ENCODE results near the gene AHCY. TPM values are rescaled to one million over a fixed set of nuclear protein-coding genes. Genes with fewer than 3 reads are reported as not detected.

Gene AHCY
- total RNA-seq, 1 experiment from 2014 or later: 398 TPM

Small RNA genes within 50 kb of the gene (small RNA-seq; reads per million reads assigned to genes)
- gene AL356299.1: not detected

Other genes starting within 250 kb of the AHCY start
- gene EIF2S2, start 191.1 kb downstream of the AHCY start, total RNA-seq (2014; rRNA removed; shearing (Covaris generic)): 64.7 and 74.5 TPM in 2 replicates
- not detected in 2 replicates for gene ASIP, start 61.9 kb downstream of the AHCY start, total RNA-seq (2014; rRNA removed; shearing (Covaris generic))
- gene ITCH, start 59.9 kb upstream of the AHCY start, total RNA-seq (2014; rRNA removed; shearing (Covaris generic)): 19.3 and 25.1 TPM in 2 replicates
- gene DYNLRB1, start 213.1 kb upstream of the AHCY start, total RNA-seq (2014; rRNA removed; shearing (Covaris generic)): 392 and 436 TPM in 2 replicates